GM19025 (cell line): ENCODE results near the gene KCTD5.
"Not testable (repeated sequence)": the region's sequence is repeated elsewhere in the genome, so short reads cannot be mapped to it uniquely, and the experiment has no call there.

Experiments used
- ATAC-seq: cut with Tn5 transposase; IDR thresholded peaks from one replicate; pipeline ENCODE4 v1.9.1; 2021; ENCODE audit warnings: mild to moderate bottlenecking, low read depth, moderate library complexity; ENCODE audit not compliant: unreplicated experiment

KCTD5 gene

GRCh38 chr16:2671741-2672140 lies 10.6 kb upstream of the KCTD5 start:
- ATAC-seq = no peak

- peak; percentile 88 for ATAC-seq
These were observed 9.0 kb upstream of the KCTD5 start for GRCh38 chr16:2673066-2673999.

- no peak for ATAC-seq
These were observed 7.3 kb upstream of the KCTD5 start for GRCh38 chr16:2675021-2675420.

- no peak for ATAC-seq
These were observed 6.6 kb upstream of the KCTD5 start for GRCh38 chr16:2675714-2676113.

- ATAC-seq = not testable (repeated sequence)
These were observed 5.4 kb upstream of the KCTD5 start for GRCh38 chr16:2676937-2677336.

GRCh38 chr16:2678206-2678965 lies 3.9 kb upstream of the KCTD5 start:
- not testable (repeated sequence) for ATAC-seq

- ATAC-seq = not testable (repeated sequence)
These were observed 2.4 kb upstream of the KCTD5 start for GRCh38 chr16:2679902-2680301.

- not testable (repeated sequence) for ATAC-seq
These were observed 2.0 kb upstream of the KCTD5 start for GRCh38 chr16:2680360-2680759.

- ATAC-seq = not testable (repeated sequence)
These were observed 718 bp downstream of the KCTD5 start for GRCh38 chr16:2683041-2683440.

GRCh38 chr16:2686075-2686474 lies 3.8 kb downstream of the KCTD5 start:
- not testable (repeated sequence) for ATAC-seq

- ATAC-seq = peak; percentile 50
These were observed 4.7 kb downstream of the KCTD5 start for GRCh38 chr16:2686912-2687507.

GRCh38 chr16:2687531-2688308 lies 5.4 kb downstream of the KCTD5 start:
- ATAC-seq = no peak

GRCh38 chr16:2689422-2689821 lies 7.1 kb downstream of the KCTD5 start:
- ATAC-seq = not testable (repeated sequence)

- no peak for ATAC-seq
These were observed 7.9 kb downstream of the KCTD5 start for GRCh38 chr16:2689968-2690801.

GRCh38 chr16:2690852-2691251 lies 8.5 kb downstream of the KCTD5 start:
- no peak for ATAC-seq

- ATAC-seq = no peak
These were observed 9.3 kb downstream of the KCTD5 start for GRCh38 chr16:2691491-2692248.

GRCh38 chr16:2692251-2692947 lies 10.1 kb downstream of the KCTD5 start:
- ATAC-seq = no peak
